ENCODE data around the gene RXRG. TPM values are rescaled to one million over a fixed set of nuclear protein-coding genes. Genes with fewer than 3 reads are reported as not detected.

The RXRG gene
- total RNA-seq, 1 experiment from 2014 or later, result not detected

DNA sequence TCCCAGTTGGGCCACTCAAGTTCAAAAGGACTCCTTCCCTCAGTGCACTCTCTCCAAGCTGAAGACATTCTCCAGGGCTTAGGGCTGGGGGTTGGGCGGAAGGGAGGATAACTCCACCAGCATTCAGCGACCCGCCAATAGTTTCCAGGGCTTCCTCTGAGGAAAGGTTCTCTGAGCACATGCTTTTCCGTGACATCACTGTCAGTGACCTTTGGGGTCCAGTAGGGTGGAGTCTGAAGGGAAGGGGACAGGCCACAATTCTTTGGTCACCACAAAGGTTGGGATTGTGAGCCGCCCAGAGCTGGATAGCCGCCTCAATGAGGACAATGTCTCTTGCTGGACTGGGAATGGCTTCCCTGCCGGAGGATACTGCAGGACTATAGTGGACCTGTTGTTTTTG, 22.8 kb upstream of the RXRG start:
- H3K79me2 ChIP-seq (ENCODE audit: insufficient read depth, low read length), result no peaks in the 10 kb centered on the region
- no peaks in the 10 kb centered on the region for H4K20me1 ChIP-seq (ENCODE audit: insufficient read depth)
- ChIA-PET RAD21 (ENCODE audit: low non-redundant PET in 1 of 2, low total read pairs in 2 of 2, uncharacterized antibody in 2 of 2, unreplicated experiment in 2 of 2) (no interaction called here), POLR2A (no interaction called here), CTCF (no interaction called here)
- intact Hi-C loops (cut with micrococcal nuclease), result no loop called here
- no peak overlapping the region for H2AFZ ChIP-seq (ENCODE audit: low read depth, low read length, poor library complexity, severe bottlenecking)
- no peaks in the 10 kb centered on the region for H3K9me2 ChIP-seq (ENCODE audit: insufficient read depth)
- no TSS peak for BruUV-seq (replicated peaks)
- peaks cover 65% of the 10 kb centered on the region for H3K27me3 ChIP-seq (ENCODE audit: insufficient read depth, low read length)
- H3K4me3 ChIP-seq (replicated peaks in 1 of 2; ENCODE audit: low read depth in 1 of 2, low read length in 2 of 2), result no peak overlapping the region
- H3K4me2 ChIP-seq (ENCODE audit: low read length), result no peak overlapping the region
- TF ChIP-seq ZNF274 (IDR thresholded peaks at IDR 0.05; ENCODE audit: low read depth, low read length), result no peak
- TF ChIP-seq, protein P1, sequence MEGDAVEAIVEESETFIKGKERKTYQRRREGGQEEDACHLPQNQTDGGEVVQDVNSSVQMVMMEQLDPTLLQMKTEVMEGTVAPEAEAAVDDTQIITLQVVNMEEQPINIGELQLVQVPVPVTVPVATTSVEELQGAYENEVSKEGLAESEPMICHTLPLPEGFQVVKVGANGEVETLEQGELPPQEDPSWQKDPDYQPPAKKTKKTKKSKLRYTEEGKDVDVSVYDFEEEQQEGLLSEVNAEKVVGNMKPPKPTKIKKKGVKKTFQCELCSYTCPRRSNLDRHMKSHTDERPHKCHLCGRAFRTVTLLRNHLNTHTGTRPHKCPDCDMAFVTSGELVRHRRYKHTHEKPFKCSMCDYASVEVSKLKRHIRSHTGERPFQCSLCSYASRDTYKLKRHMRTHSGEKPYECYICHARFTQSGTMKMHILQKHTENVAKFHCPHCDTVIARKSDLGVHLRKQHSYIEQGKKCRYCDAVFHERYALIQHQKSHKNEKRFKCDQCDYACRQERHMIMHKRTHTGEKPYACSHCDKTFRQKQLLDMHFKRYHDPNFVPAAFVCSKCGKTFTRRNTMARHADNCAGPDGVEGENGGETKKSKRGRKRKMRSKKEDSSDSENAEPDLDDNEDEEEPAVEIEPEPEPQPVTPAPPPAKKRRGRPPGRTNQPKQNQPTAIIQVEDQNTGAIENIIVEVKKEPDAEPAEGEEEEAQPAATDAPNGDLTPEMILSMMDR (IDR thresholded peaks at IDR 0.05 in 2 of 3, conservative IDR thresholded peaks at IDR 0.05 in 1 of 3; ENCODE audit: borderline replicate concordance in 1 of 3, insufficient read depth in 1 of 3, low read depth in 2 of 3, low read length in 2 of 3), result no peak
- TF ChIP-seq, protein P2, sequence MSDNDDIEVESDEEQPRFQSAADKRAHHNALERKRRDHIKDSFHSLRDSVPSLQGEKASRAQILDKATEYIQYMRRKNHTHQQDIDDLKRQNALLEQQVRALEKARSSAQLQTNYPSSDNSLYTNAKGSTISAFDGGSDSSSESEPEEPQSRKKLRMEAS (IDR thresholded peaks at IDR 0.05), result no peak
- TF ChIP-seq TCF7L2 (IDR thresholded peaks at IDR 0.05; ENCODE audit: borderline replicate concordance, extremely low read depth, insufficient read depth, insufficient read length), result no peak
- TF ChIP-seq, protein P3, sequence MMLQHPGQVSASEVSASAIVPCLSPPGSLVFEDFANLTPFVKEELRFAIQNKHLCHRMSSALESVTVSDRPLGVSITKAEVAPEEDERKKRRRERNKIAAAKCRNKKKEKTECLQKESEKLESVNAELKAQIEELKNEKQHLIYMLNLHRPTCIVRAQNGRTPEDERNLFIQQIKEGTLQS (IDR thresholded peaks at IDR 0.05), result no peak
- H3K36me3 ChIP-seq (ENCODE audit: control insufficient read depth in 1 of 2, insufficient read depth in 2 of 2, low read length in 2 of 2), result no peaks in the 10 kb centered on the region
- H3K27ac ChIP-seq (ENCODE audit: low read depth, low read length), result no peak overlapping the region
- H3K4me1 ChIP-seq (ENCODE audit: control insufficient read depth in 1 of 2, insufficient read depth in 2 of 2, low read length in 2 of 2), result no peaks in the 10 kb centered on the region
- H3K9ac ChIP-seq (ENCODE audit: low read length), result no peak overlapping the region
- no peaks in the 10 kb centered on the region for H3K9me3 ChIP-seq (ENCODE audit: control insufficient read depth in 1 of 2, insufficient read depth in 1 of 2, low read depth in 1 of 2, low read length in 2 of 2)
- no peak for ATAC-seq
- no peak for DNase-seq (ENCODE audit: low read depth, low spot score)

DNA sequence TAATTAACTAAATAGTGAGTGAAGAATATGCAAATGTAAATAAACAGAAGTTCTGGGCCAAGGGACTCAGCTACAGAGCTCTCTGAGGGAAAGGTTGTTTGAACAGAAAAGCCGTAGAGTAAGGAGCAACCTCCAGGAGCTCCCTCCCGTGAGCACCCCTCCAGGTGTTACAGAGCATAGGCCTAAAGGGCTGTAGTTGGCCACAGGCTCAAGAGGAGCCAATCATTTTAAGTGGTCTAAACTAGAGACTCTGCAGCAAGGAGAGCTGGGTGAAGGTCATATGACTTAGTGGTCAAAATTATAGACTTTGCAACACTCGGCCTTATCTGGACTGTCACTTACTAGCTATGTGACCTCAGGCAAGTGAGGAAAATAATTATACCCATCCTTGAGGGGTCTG, 19.1 kb upstream of the RXRG start:
- ATAC-seq (no peak), DNase-seq (ENCODE audit: low read depth, low spot score) (no peak)
- TF ChIP-seq POLR2AphosphoS5 (IDR thresholded peaks at IDR 0.05; ENCODE audit: low read depth, low read length) (no peak), ZFX (IDR thresholded peaks at IDR 0.05) (no peak)
- TF ChIP-seq, protein P1 (IDR thresholded peaks at IDR 0.05 in 2 of 3, conservative IDR thresholded peaks at IDR 0.05 in 1 of 3; ENCODE audit: borderline replicate concordance in 1 of 3, insufficient read depth in 1 of 3, low read depth in 2 of 3, low read length in 2 of 3), result no peak
- TF ChIP-seq, protein P4, sequence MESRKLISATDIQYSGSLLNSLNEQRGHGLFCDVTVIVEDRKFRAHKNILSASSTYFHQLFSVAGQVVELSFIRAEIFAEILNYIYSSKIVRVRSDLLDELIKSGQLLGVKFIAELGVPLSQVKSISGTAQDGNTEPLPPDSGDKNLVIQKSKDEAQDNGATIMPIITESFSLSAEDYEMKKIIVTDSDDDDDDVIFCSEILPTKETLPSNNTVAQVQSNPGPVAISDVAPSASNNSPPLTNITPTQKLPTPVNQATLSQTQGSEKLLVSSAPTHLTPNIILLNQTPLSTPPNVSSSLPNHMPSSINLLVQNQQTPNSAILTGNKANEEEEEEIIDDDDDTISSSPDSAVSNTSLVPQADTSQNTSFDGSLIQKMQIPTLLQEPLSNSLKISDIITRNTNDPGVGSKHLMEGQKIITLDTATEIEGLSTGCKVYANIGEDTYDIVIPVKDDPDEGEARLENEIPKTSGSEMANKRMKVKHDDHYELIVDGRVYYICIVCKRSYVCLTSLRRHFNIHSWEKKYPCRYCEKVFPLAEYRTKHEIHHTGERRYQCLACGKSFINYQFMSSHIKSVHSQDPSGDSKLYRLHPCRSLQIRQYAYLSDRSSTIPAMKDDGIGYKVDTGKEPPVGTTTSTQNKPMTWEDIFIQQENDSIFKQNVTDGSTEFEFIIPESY (IDR thresholded peaks at IDR 0.05; ENCODE audit: extremely low read depth, insufficient replicate concordance, low read length), result no peak
- TF ChIP-seq, protein P3 (IDR thresholded peaks at IDR 0.05), result no peak
- TF ChIP-seq, protein P2 (IDR thresholded peaks at IDR 0.05), result no peak
- Histone ChIP-seq H3K4me1 (ENCODE audit: control insufficient read depth in 1 of 2, insufficient read depth in 2 of 2, low read length in 2 of 2) (no peaks in the 10 kb centered on the region), H3K9me2 (ENCODE audit: insufficient read depth) (no peaks in the 10 kb centered on the region), H3K27me3 (ENCODE audit: insufficient read depth, low read length) (peaks cover 66% of the 10 kb centered on the region), H3K4me3 (replicated peaks in 1 of 2; ENCODE audit: low read depth in 1 of 2, low read length in 2 of 2) (no peak overlapping the region), H3K4me2 (ENCODE audit: low read length) (no peak overlapping the region), H4K20me1 (ENCODE audit: insufficient read depth) (no peaks in the 10 kb centered on the region), H2AFZ (ENCODE audit: low read depth, low read length, poor library complexity, severe bottlenecking) (no peak overlapping the region), H3K79me2 (ENCODE audit: insufficient read depth, low read length) (no peaks in the 10 kb centered on the region), H3K9ac (ENCODE audit: low read length) (no peak overlapping the region), H3K9me3 (ENCODE audit: control insufficient read depth in 1 of 2, insufficient read depth in 1 of 2, low read depth in 1 of 2, low read length in 2 of 2) (no peaks in the 10 kb centered on the region), H3K27ac (ENCODE audit: low read depth, low read length) (no peak overlapping the region), H3K36me3 (ENCODE audit: control insufficient read depth in 1 of 2, insufficient read depth in 2 of 2, low read length in 2 of 2) (no peaks in the 10 kb centered on the region)
- CTCF ChIA-PET, result no interaction called here
- no TSS peak for BruUV-seq (replicated peaks)
- POLR2A ChIA-PET, result no interaction called here
- intact Hi-C loops (cut with micrococcal nuclease), result no loop called here
- RAD21 ChIA-PET (ENCODE audit: low non-redundant PET in 1 of 2, low total read pairs in 2 of 2, uncharacterized antibody in 2 of 2, unreplicated experiment in 2 of 2), result no interaction called here

Measured in HCT116 (cell line).